ENCODE data around the gene TEPSIN. TPM values are rescaled to one million over a fixed set of nuclear protein-coding genes. Genes with fewer than 3 reads are reported as not detected.

Gene TEPSIN
- total and polyA plus RNA-seq, 2 of the 8 experiments (the other 6 are each of a cell fraction or from before 2014, with no cell fraction given), result 22.9 to 28.0 TPM

DNA sequence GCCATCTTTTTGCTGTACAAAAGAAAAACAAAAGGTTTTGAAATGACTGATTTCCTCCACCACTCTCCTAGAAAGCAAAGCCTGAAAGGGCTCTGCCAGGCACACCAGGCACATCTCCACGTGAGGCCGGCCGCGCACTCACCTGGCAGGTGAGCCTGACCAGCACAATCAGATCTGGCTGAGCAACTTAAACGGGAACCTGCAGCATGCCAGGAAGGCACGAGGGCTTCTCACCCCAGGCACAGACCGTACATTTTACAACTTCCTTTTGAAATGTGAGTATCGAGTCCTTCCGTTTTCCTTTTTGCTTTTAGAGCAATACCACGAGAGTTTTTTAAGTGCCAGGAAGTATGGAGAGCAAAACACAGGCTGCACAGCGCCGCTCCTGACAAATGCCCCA is 33.8 kb upstream of the TEPSIN start:
- Histone ChIP-seq H3K23ac (ENCODE audit: insufficient read length) (no peak overlapping the region), H4K20me1 (replicated peaks in 1 of 2; ENCODE audit: control insufficient read depth in 1 of 2, insufficient read depth in 2 of 2, low read length in 2 of 2) (peaks cover 9% of the 10 kb centered on the region in 2 experiments), H3K36me3 (ENCODE audit: control insufficient read depth in 2 of 4, insufficient read depth in 4 of 4, low read length in 3 of 4) (peaks cover 0 to 22% (median 3%) of the 10 kb centered on the region in 4 experiments; a peak in 3 of 8 replicates), H4K8ac (ENCODE audit: extremely low read depth, insufficient read depth, low read length) (no peak overlapping the region), H2BK5ac (ENCODE audit: low read depth, low read length) (no peak overlapping the region), H3K4ac (replicated peaks; ENCODE audit: insufficient read length, low read depth, low read length) (no peak overlapping the region), H3K4me2 (ENCODE audit: insufficient read depth in 1 of 2, low read depth in 2 of 2, low read length in 2 of 2) (no peak overlapping the region), H3K27ac (ENCODE audit: low read depth, low read length) (no peak overlapping the region), H2AK5ac (ENCODE audit: low read depth, low read length) (no peak overlapping the region), H3K23me2 (ENCODE audit: low read depth, low read length) (no peaks in the 10 kb centered on the region), H3K9ac (replicated peaks in 1 of 4; ENCODE audit: extremely low read depth in 1 of 4, low read depth in 3 of 4, low read length in 3 of 4) (no peak overlapping the region), H2BK20ac (ENCODE audit: low read length) (no peak overlapping the region), H2AFZ (ENCODE audit: low read length) (no peak overlapping the region), H3K27me3 (replicated peaks in 1 of 4; ENCODE audit: control insufficient read depth in 3 of 4, extremely low read depth in 1 of 4, insufficient read depth in 3 of 4, low read length in 3 of 4) (no peaks in the 10 kb centered on the region), H3K79me2 (ENCODE audit: control insufficient read depth in 1 of 2, insufficient read depth in 2 of 2, low read length in 2 of 2) (no peaks in the 10 kb centered on the region), H4K5ac (ENCODE audit: insufficient read length, low read depth, low read length) (no peak overlapping the region), H4K91ac (replicated peaks; ENCODE audit: insufficient read length, low read length) (no peak overlapping the region), H3K4me1 (replicated peaks in 1 of 4; ENCODE audit: control insufficient read depth in 3 of 4, insufficient read depth in 4 of 4, low read length in 3 of 4) (no peaks in the 10 kb centered on the region), H2BK15ac (ENCODE audit: low read length) (no peak overlapping the region), H3K18ac (ENCODE audit: extremely low read depth, low read length) (no peak overlapping the region), H3K9me3 (ENCODE audit: insufficient read depth in 2 of 2, low read depth in 1 of 2, low read length in 1 of 2) (no peaks in the 10 kb centered on the region), H2BK120ac (replicated peaks; ENCODE audit: low read depth, low read length) (no peak overlapping the region), H2BK12ac (ENCODE audit: low read depth, low read length) (no peak overlapping the region), H3K56ac (replicated peaks; ENCODE audit: insufficient read length, low read depth, low read length) (no peak overlapping the region), H3K79me1 (ENCODE audit: low read depth, low read length) (no peaks in the 10 kb centered on the region), H3K14ac (ENCODE audit: insufficient read length) (no peak overlapping the region), H3K4me3 (ENCODE audit: extremely low read depth in 1 of 4, insufficient read depth in 2 of 4, low read depth in 3 of 4, low read length in 4 of 4) (no peak overlapping the region)
- ChIA-PET CTCF (ENCODE audit: partially characterized antibody) (no interaction called here), POLR2A (ENCODE audit: partially characterized antibody) (no interaction called here)
- FAIRE-seq (no peak), DNase-seq (ENCODE audit: low read depth in 1 of 2, low spot score in 2 of 2) (no peak)
- no peak for TF ChIP-seq HDAC2 (IDR thresholded peaks at IDR 0.05; ENCODE audit: borderline replicate concordance in 1 of 2, low read depth in 2 of 2, low read length in 2 of 2)
- no peak for TF ChIP-seq SRF (IDR thresholded peaks at IDR 0.05; ENCODE audit: low read depth, low read length)
- TF ChIP-seq CBX8 (IDR thresholded peaks at IDR 0.05; ENCODE audit: borderline replicate concordance, low read depth, low read length), result no peak
- TF ChIP-seq RFX5 (IDR thresholded peaks at IDR 0.05; ENCODE audit: borderline replicate concordance, low read depth, low read length), result no peak
- no peak for TF ChIP-seq HDAC6 (IDR thresholded peaks at IDR 0.05; ENCODE audit: low read depth, low read length)
- TF ChIP-seq MAFK (IDR thresholded peaks at IDR 0.05; ENCODE audit: low read depth, low read length), result no peak
- no peak for TF ChIP-seq TEAD4 (IDR thresholded peaks at IDR 0.05; ENCODE audit: low read depth, low read length)
- TF ChIP-seq SP4 (IDR thresholded peaks at IDR 0.05; ENCODE audit: low read length), result no peak
- TF ChIP-seq, protein P1, sequence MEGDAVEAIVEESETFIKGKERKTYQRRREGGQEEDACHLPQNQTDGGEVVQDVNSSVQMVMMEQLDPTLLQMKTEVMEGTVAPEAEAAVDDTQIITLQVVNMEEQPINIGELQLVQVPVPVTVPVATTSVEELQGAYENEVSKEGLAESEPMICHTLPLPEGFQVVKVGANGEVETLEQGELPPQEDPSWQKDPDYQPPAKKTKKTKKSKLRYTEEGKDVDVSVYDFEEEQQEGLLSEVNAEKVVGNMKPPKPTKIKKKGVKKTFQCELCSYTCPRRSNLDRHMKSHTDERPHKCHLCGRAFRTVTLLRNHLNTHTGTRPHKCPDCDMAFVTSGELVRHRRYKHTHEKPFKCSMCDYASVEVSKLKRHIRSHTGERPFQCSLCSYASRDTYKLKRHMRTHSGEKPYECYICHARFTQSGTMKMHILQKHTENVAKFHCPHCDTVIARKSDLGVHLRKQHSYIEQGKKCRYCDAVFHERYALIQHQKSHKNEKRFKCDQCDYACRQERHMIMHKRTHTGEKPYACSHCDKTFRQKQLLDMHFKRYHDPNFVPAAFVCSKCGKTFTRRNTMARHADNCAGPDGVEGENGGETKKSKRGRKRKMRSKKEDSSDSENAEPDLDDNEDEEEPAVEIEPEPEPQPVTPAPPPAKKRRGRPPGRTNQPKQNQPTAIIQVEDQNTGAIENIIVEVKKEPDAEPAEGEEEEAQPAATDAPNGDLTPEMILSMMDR (IDR thresholded peaks at IDR 0.05; ENCODE audit: control extremely low read depth in 1 of 3, insufficient read depth in 1 of 3, low read depth in 1 of 3, low read length in 3 of 3), result no peak
- TF ChIP-seq RBBP5 (IDR thresholded peaks at IDR 0.05; ENCODE audit: borderline replicate concordance, low read depth, low read length), result no peak
- TF ChIP-seq JUN (IDR thresholded peaks at IDR 0.05; ENCODE audit: low read depth, low read length), result no peak
- 94% methylated on average over 12 of the region's 12 CpGs; no CpG with 5 or more reads in 1 of the 2 experiments for WGBS, 2 experiments (ENCODE audit: extremely low coverage in 1 of 2, insufficient coverage in 1 of 2, insufficient read length in 1 of 2, insufficient replicate concordance in 2 of 2, low coverage in 1 of 2, low lambda C conversion rate in 2 of 2, missing lambda C conversion rate in 1 of 2)

Data from H1 (cell line).